Mesothelial cell of epicardium (in vitro differentiated cells): Measurements from ENCODE around the gene ITGAL. TPM values are rescaled to one million over a fixed set of nuclear protein-coding genes. Genes with fewer than 3 reads are reported as not detected.

ENCODE experiments used
- DNase-seq, 2 experiments: peaks; one replicate each; pipeline ENCODE4 v3.0.0; 2021; ENCODE audit warnings: low spot score in 2 of 2; ENCODE audit not compliant: unreplicated experiment in 2 of 2
- H3K27ac Mint-ChIP-seq: 2 replicates; pipeline ENCODE4 v1.8.0; 2021; ENCODE audit warnings: mixed read lengths
- H3K27me3 Mint-ChIP-seq: 2 replicates; pipeline ENCODE4 v1.8.0; 2021; ENCODE audit warnings: low read depth, mixed read lengths
- H3K36me3 Mint-ChIP-seq: 2 replicates; pipeline ENCODE4 v1.8.0; 2021; ENCODE audit warnings: mixed read lengths
- H3K4me1 Mint-ChIP-seq: 2 replicates; pipeline ENCODE4 v1.8.0; 2021; ENCODE audit warnings: mixed read lengths
- H3K4me3 Mint-ChIP-seq: 2 replicates; pipeline ENCODE4 v1.8.0; 2021; ENCODE audit warnings: mild to moderate bottlenecking, moderate library complexity, mixed read lengths
- H3K9me3 Mint-ChIP-seq: 2 replicates; pipeline ENCODE4 v1.8.0; 2021; ENCODE audit warnings: mixed read lengths
- CTCF ChIP-seq: fragments of 200-600 bp; sonication (generic); IDR thresholded peaks from one replicate; pipeline ENCODE4 v1.5.0; 2021; ENCODE audit warnings: antibody characterized with exemption; ENCODE audit not compliant: unreplicated experiment
- total RNA-seq: library from RNA; stranded (reverse); gene quantifications from 3 replicates; pipeline ENCODE4 v1.2.1, GENCODE V29; 2021

ITGAL gene
- total RNA-seq, 1 donor from 2014 or later = not detected

GRCh38 chr16:30434852-30435251 lies 37.7 kb upstream of the ITGAL start:
- H3K36me3 Mint-ChIP-seq = no peaks in the 10 kb centered on the region
- no peak overlapping the region for H3K4me3 Mint-ChIP-seq
- no peak for TF ChIP-seq CTCF
- no peak for DNase-seq
- H3K9me3 Mint-ChIP-seq = no peaks in the 10 kb centered on the region
- H3K4me1 Mint-ChIP-seq = no peaks in the 10 kb centered on the region
- H3K27me3 Mint-ChIP-seq = peaks cover 15% of the 10 kb centered on the region
- no peak overlapping the region for H3K27ac Mint-ChIP-seq

GRCh38 chr16:30437511-30438046 lies 35.0 kb upstream of the ITGAL start:
- H3K9me3 Mint-ChIP-seq = no peaks in the 10 kb centered on the region
- no peak for TF ChIP-seq CTCF
- no peak for DNase-seq

GRCh38 chr16:30438835-30439234 lies 33.7 kb upstream of the ITGAL start:
- Mint-ChIP-seq H3K27me3 (peaks cover 12% of the 10 kb centered on the region), H3K36me3 (peaks cover 11% of the 10 kb centered on the region), H3K4me1 (peaks cover under 1% of the 10 kb centered on the region), H3K4me3 (no peak overlapping the region), H3K9me3 (peaks cover 6% of the 10 kb centered on the region), H3K27ac (no peak overlapping the region)
- no peak for DNase-seq
- no peak for TF ChIP-seq CTCF

More at GRCh38 chr16:30437511-30438046, 35.0 kb upstream of the ITGAL start:
- Mint-ChIP-seq H3K36me3 (peaks cover 2% of the 10 kb centered on the region), H3K27me3 (peaks cover 15% of the 10 kb centered on the region), H3K4me1 (no peaks in the 10 kb centered on the region), H3K27ac (no peak overlapping the region), H3K4me3 (no peak overlapping the region)

GRCh38 chr16:30439720-30440348 lies 32.7 kb upstream of the ITGAL start:
- peaks cover 8% of the 10 kb centered on the region for H3K27me3 Mint-ChIP-seq
- no peak for TF ChIP-seq CTCF
- peaks cover 18% of the 10 kb centered on the region for H3K36me3 Mint-ChIP-seq
- peaks cover 8% of the 10 kb centered on the region for H3K9me3 Mint-ChIP-seq
- no peak overlapping the region for H3K4me3 Mint-ChIP-seq
- H3K4me1 Mint-ChIP-seq = peaks cover 7% of the 10 kb centered on the region
- no peak for DNase-seq
- H3K27ac Mint-ChIP-seq = no peak overlapping the region

- H3K27ac Mint-ChIP-seq = no peak overlapping the region
- H3K9me3 Mint-ChIP-seq = peaks cover 8% of the 10 kb centered on the region
- no peak for TF ChIP-seq CTCF
- H3K4me3 Mint-ChIP-seq = peak overlapping the region; percentile 49
- no peaks in the 10 kb centered on the region for H3K27me3 Mint-ChIP-seq
- H3K4me1 Mint-ChIP-seq = peaks cover 16% of the 10 kb centered on the region
- no peak for DNase-seq
- H3K36me3 Mint-ChIP-seq = peaks cover 20% of the 10 kb centered on the region
These were observed 28.9 kb upstream of the ITGAL start for GRCh38 chr16:30443631-30444030.
